Keratinocyte (primary cell): ENCODE results near the gene HEPN1. TPM values are rescaled to one million over a fixed set of nuclear protein-coding genes. Genes with fewer than 3 reads are reported as not detected.

ENCODE experiments used
- DNase-seq: peaks from one replicate; pipeline ENCODE4 v3.0.0-alpha.2; 2011; ENCODE audit warnings: low read depth, missing footprints, low spot score
- FAIRE-seq: peaks from 2 replicates; lab custom pipeline; 2011; peaks lifted over from hg19 to GRCh38; lab: Jason Lieb, UNC
- H2AFZ ChIP-seq: 2 replicates; pipeline ENCODE4 v1.6.0; 2012; ENCODE audit warnings: low read length, control low read depth, inconsistent platforms; ENCODE audit not compliant: control insufficient read depth
- H3K27ac ChIP-seq: 2 replicates; pipeline ENCODE4 v1.5.1; 2011; ENCODE audit warnings: low read length; ENCODE audit not compliant: control insufficient read depth, insufficient read depth
- H3K27me3 ChIP-seq: 3 replicates; pipeline ENCODE4 v1.6.0; 2011; ENCODE audit warnings: low read length; ENCODE audit not compliant: control insufficient read depth, insufficient read depth; ENCODE audit errors: extremely low read depth
- H3K36me3 ChIP-seq, 2 experiments: 2 replicates in 1 of 2; 3 replicates in 1 of 2; pipeline ENCODE4 v1.5.1; 2011; ENCODE audit warnings: low read length in 2 of 2, mild to moderate bottlenecking in 1 of 2; ENCODE audit not compliant: control insufficient read depth in 2 of 2, insufficient read depth in 2 of 2; ENCODE audit errors: extremely low read depth in 1 of 2
- H3K4me1 ChIP-seq: 3 replicates; pipeline ENCODE4 v1.5.1; 2011; ENCODE audit warnings: low read length; ENCODE audit not compliant: control insufficient read depth, insufficient read depth; ENCODE audit errors: extremely low read depth
- H3K4me2 ChIP-seq: 3 replicates; pipeline ENCODE4 v1.6.0; 2011; ENCODE audit warnings: low read depth, low read length; ENCODE audit not compliant: control insufficient read depth, insufficient read depth; ENCODE audit errors: extremely low read depth
- H3K4me3 ChIP-seq, 3 experiments: fragments of 200-600 bp in 1 of 3; sonication (generic) in 1 of 3; 2 replicates in 2 of 3; 3 replicates in 1 of 3; pipeline ENCODE4 v1.5.1; 2011 to 2016; ENCODE audit warnings: low read length in 3 of 3, mild to moderate bottlenecking in 3 of 3, control low read depth in 2 of 3, inconsistent platforms in 1 of 3, low read depth in 1 of 3, mixed read lengths in 1 of 3, mixed run types in 1 of 3, moderate library complexity in 1 of 3; ENCODE audit not compliant: control insufficient read depth in 2 of 3, insufficient read depth in 2 of 3; ENCODE audit errors: extremely low read depth in 1 of 3
- H3K79me2 ChIP-seq: 2 replicates; pipeline ENCODE4 v1.6.0; 2012; ENCODE audit warnings: low read length; ENCODE audit not compliant: control insufficient read depth, insufficient read depth
- H3K9ac ChIP-seq: 3 replicates; pipeline ENCODE4 v1.6.0; 2011; ENCODE audit warnings: low read length; ENCODE audit not compliant: control insufficient read depth, insufficient read depth; ENCODE audit errors: extremely low read depth
- H3K9me1 ChIP-seq: 3 replicates; pipeline ENCODE4 v1.6.0; 2011; ENCODE audit warnings: low read length; ENCODE audit not compliant: control insufficient read depth, insufficient read depth; ENCODE audit errors: extremely low read depth
- H3K9me3 ChIP-seq: 2 replicates; pipeline ENCODE4 v1.5.1; 2012; ENCODE audit warnings: low read depth, low read length; ENCODE audit not compliant: control insufficient read depth
- H4K20me1 ChIP-seq: 3 replicates; pipeline ENCODE4 v1.6.0; 2011; ENCODE audit warnings: low read length; ENCODE audit not compliant: control insufficient read depth, insufficient read depth; ENCODE audit errors: extremely low read depth
- EZH2 ChIP-seq: IDR thresholded peaks from one replicate; pipeline ENCODE4 v1.6.1; 2012; ENCODE audit warnings: inconsistent platforms, mild to moderate bottlenecking, low read length, moderate library complexity
- dilution Hi-C: fragments of 300-500 bp; cut with MboI; formaldehyde crosslinking; loops from one replicate; pipeline ENCODE4 v1.7.0; 2020; ENCODE audit warnings: low sequenced_read_pairs; ENCODE audit not compliant: extremely low pct_ligation_motif_present
- polyA plus RNA-seq, 5 experiments: library from polyadenylated mRNA; depleted of rRNA in 3 of 5; stranded (reverse) in 3 of 5; stranded (forward) in 1 of 5; unstranded in 1 of 5; fragments of >200 nt; gene quantifications; 1 replicate in 1 of 5; 2 replicates in 3 of 5; 3 replicates in 1 of 5; pipeline versions ENCODE4 v1.2.1 to v1.2.3, GENCODE V29; 2011 to 2012; ENCODE audit warnings: missing spikeins in 2 of 5, low read depth in 1 of 5, low replicate concordance in 1 of 5
- TF ChIP-seq, protein P1 (sequence below), 3 experiments: IDR thresholded peaks in 1 of 3; conservative IDR thresholded peaks in 1 of 3; optimal IDR thresholded peaks in 1 of 3; 2 replicates in 2 of 3; 3 replicates in 1 of 3; pipeline versions ENCODE3 to v1.5.1; 2011; ENCODE audit warnings: low read length in 3 of 3, mild to moderate bottlenecking in 3 of 3, moderate library complexity in 2 of 3, control low read depth in 1 of 3, inconsistent platforms in 1 of 3; ENCODE audit not compliant: insufficient read depth in 2 of 3; ENCODE audit errors: extremely low read depth in 1 of 3

HEPN1 gene
- polyA plus RNA-seq, 1 donor (not counting 4 experiments of a cell fraction or from before 2014, with no cell fraction given), result not detected

DNA sequence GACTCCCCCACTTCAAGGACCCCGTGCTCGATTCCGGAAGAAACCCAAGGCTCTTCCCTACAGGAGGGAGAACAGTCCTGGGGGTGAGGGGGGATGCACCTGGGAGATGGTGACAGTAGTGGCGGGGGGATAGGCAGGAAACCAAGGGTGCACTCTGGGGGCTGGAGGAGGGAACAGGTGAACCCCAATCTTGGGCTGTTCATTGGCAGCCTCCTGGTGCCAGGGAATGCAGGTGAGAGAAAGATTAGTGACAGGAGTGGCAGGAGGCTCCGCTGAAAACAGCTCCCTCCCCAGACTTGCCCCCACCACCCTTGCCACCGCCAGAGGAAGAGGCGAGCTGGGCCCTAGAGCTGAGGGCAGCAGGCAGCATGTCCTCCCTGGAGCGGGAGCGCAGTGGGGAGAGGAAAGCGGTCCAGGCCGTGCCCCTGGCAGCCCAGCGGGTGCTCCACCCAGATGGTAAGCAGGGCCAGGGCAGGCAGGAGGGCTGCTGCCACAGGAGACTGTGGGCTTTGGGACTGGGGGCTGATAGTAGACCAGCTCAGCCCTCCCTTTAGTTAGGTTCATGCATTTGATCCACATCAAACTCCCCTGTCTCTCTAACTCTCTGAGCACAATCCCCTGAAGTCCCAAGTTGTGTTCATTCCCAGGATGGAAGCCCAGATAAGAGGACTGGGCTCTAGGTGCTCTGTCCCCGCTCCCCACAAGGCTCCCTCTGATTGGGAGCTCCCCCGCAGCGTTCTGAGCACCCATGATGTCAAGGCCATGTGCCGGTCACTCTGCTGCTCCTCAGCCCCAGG is 39.4 kb upstream of the HEPN1 start:
- H3K4me3 ChIP-seq, result no peak overlapping the region
- H3K4me2 ChIP-seq, result no peak overlapping the region
- peaks cover 9% of the 10 kb centered on the region for H3K27me3 ChIP-seq
- peaks cover 0 to 1% of the 10 kb centered on the region in 2 experiments for H3K36me3 ChIP-seq
- H4K20me1 ChIP-seq, result no peaks in the 10 kb centered on the region
- DNase-seq (no peak), FAIRE-seq (no peak)
- H2AFZ ChIP-seq, result no peak overlapping the region
- no peaks in the 10 kb centered on the region for H3K79me2 ChIP-seq
- no peak overlapping the region for H3K27ac ChIP-seq
- no peak overlapping the region for H3K9ac ChIP-seq
- dilution Hi-C loops, result no loop called here
- peaks cover 15% of the 10 kb centered on the region for H3K4me1 ChIP-seq
- H3K9me3 ChIP-seq, result no peaks in the 10 kb centered on the region
- TF ChIP-seq EZH2, result no peak
- TF ChIP-seq, protein P1, sequence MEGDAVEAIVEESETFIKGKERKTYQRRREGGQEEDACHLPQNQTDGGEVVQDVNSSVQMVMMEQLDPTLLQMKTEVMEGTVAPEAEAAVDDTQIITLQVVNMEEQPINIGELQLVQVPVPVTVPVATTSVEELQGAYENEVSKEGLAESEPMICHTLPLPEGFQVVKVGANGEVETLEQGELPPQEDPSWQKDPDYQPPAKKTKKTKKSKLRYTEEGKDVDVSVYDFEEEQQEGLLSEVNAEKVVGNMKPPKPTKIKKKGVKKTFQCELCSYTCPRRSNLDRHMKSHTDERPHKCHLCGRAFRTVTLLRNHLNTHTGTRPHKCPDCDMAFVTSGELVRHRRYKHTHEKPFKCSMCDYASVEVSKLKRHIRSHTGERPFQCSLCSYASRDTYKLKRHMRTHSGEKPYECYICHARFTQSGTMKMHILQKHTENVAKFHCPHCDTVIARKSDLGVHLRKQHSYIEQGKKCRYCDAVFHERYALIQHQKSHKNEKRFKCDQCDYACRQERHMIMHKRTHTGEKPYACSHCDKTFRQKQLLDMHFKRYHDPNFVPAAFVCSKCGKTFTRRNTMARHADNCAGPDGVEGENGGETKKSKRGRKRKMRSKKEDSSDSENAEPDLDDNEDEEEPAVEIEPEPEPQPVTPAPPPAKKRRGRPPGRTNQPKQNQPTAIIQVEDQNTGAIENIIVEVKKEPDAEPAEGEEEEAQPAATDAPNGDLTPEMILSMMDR (optimal IDR thresholded peaks at IDR 0.05 in 1 of 3, IDR thresholded peaks at IDR 0.05 in 1 of 3, conservative IDR thresholded peaks at IDR 0.05 in 1 of 3; ENCODE audit: extremely low read depth in 1 of 3, insufficient read depth in 2 of 3, low read length in 3 of 3), result no peak
- H3K9me1 ChIP-seq, result no peaks in the 10 kb centered on the region

DNA sequence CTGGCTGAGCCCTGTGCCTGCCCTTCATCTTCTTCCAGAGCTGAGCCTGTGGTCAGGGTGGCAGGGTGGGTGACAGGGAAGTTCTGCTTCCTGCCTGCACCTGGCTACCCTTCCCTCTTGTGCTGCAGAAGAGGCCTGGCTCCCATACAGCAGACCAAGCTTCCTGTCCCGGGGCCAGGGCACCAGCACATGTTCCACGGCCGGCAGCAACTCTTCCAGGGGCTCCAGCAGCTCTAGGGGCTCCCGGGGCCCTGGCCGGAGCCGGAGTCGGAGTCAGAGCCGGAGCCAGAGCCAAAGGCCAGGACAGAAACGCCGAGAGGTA is 38.8 kb upstream of the HEPN1 start:
- Histone ChIP-seq H3K27ac (no peak overlapping the region), H4K20me1 (no peaks in the 10 kb centered on the region), H3K36me3 (peaks cover 0 to 1% of the 10 kb centered on the region in 2 experiments), H3K4me2 (no peak overlapping the region), H3K9ac (no peak overlapping the region), H3K4me3 (no peak overlapping the region), H3K27me3 (peaks cover 6% of the 10 kb centered on the region), H3K9me1 (no peaks in the 10 kb centered on the region), H3K9me3 (no peaks in the 10 kb centered on the region), H3K4me1 (peaks cover 15% of the 10 kb centered on the region), H2AFZ (no peak overlapping the region), H3K79me2 (no peaks in the 10 kb centered on the region)
- dilution Hi-C loops, result no loop called here
- TF ChIP-seq, protein P1 (optimal IDR thresholded peaks at IDR 0.05 in 1 of 3, IDR thresholded peaks at IDR 0.05 in 1 of 3, conservative IDR thresholded peaks at IDR 0.05 in 1 of 3; ENCODE audit: extremely low read depth in 1 of 3, insufficient read depth in 2 of 3, low read length in 3 of 3), result no peak
- no peak for TF ChIP-seq EZH2
- DNase-seq (no peak), FAIRE-seq (no peak)
